ENCODE measurements around the gene KRT10.
A peak's percentile ranks its signal among the peaks of the same experiment; 100 is the strongest.

KRT10 gene

GRCh38 chr17:40796846-40797245 is 25.6 kb downstream of the KRT10 start:
- no peak overlapping the region for H3K4me3 ChIP-seq (ENCODE audit: low read depth, low read length)
- no peak for TF ChIP-seq CTCF (IDR thresholded peaks at IDR 0.05; ENCODE audit: low read depth, low read length)

- no peak for TF ChIP-seq CTCF (IDR thresholded peaks at IDR 0.05; ENCODE audit: low read depth, low read length)
- H3K4me3 ChIP-seq (ENCODE audit: low read depth, low read length): no peak overlapping the region
These were observed 27.3 kb downstream of the KRT10 start for GRCh38 chr17:40795019-40795667.

GRCh38 chr17:40794466-40794865 is 27.9 kb downstream of the KRT10 start:
- no peak for TF ChIP-seq CTCF (IDR thresholded peaks at IDR 0.05; ENCODE audit: low read depth, low read length)
- H3K4me3 ChIP-seq (ENCODE audit: low read depth, low read length): no peak overlapping the region

- TF ChIP-seq CTCF (IDR thresholded peaks at IDR 0.05; ENCODE audit: low read depth, low read length): no peak
- H3K4me3 ChIP-seq (ENCODE audit: low read depth, low read length): no peak overlapping the region
These were observed 28.6 kb downstream of the KRT10 start for GRCh38 chr17:40793832-40794231.

- peak; percentile 49; the same call in 1 of the 2 replicates for TF ChIP-seq CTCF (IDR thresholded peaks at IDR 0.05; ENCODE audit: low read depth, low read length)
- H3K4me3 ChIP-seq (ENCODE audit: low read depth, low read length): no peak overlapping the region
These were observed 30.5 kb downstream of the KRT10 start for GRCh38 chr17:40791787-40792436.

- no peak for TF ChIP-seq CTCF (IDR thresholded peaks at IDR 0.05; ENCODE audit: low read depth, low read length)
- H3K4me3 ChIP-seq (ENCODE audit: low read depth, low read length): no peak overlapping the region
These were observed 31.3 kb downstream of the KRT10 start for GRCh38 chr17:40791111-40791510.

GRCh38 chr17:40782450-40782849 is 40.0 kb downstream of the KRT10 start, which contains the start of gene KRT27:
Gene KRT27 (minus strand): TSS chr17:40782550. CDS start chr17:40782493, 57 bp downstream.
- H3K4me3 ChIP-seq (ENCODE audit: low read depth, low read length): no peak within 1 kb of the TSS
- TF ChIP-seq CTCF (IDR thresholded peaks at IDR 0.05; ENCODE audit: low read depth, low read length): no peak

All from WI38 (cell line).